ENCODE results near the gene SLC8A1. TPM values are rescaled to one million over a fixed set of nuclear protein-coding genes. Genes with fewer than 3 reads are reported as not detected.

Gene SLC8A1
- total RNA-seq, 2 donors from 2014 or later: 0.66 to 7.8 TPM

GRCh38 chr2:40406485-40407289, 45.2 kb downstream of the SLC8A1 start:
- no peaks in the 10 kb centered on the region for H3K36me3 ChIP-seq (replicated peaks in 1 of 2; ENCODE audit: insufficient read depth in 1 of 2, low read depth in 2 of 2)
- no peak for TF ChIP-seq POLR2A (IDR thresholded peaks at IDR 0.05)
- H3K9me3 ChIP-seq: no peaks in the 10 kb centered on the region
- no peaks in the 10 kb centered on the region for H3K4me1 ChIP-seq
- no peaks in the 10 kb centered on the region for H3K27me3 ChIP-seq
- no peak overlapping the region for H3K27ac ChIP-seq
- intact Hi-C loops (cut with DNase I): no loop called here
- WGBS, 2 donors: 69 to 71% methylated on average over 7 to 8 of the region's 8 CpGs
- ATAC-seq: no peak
- no peak for DNase-seq
- no peak overlapping the region for H3K4me3 ChIP-seq

- ATAC-seq: no peak
- no peak overlapping the region for H3K27ac ChIP-seq
Observed at GRCh38 chr2:40405465-40405864, 46.4 kb downstream of the SLC8A1 start.

GRCh38 chr2:40404517-40404916, 47.4 kb downstream of the SLC8A1 start:
- WGBS, 2 donors: 71 to 87% methylated on average over 4 of the region's 4 CpGs
- H3K27me3 ChIP-seq: no peaks in the 10 kb centered on the region
- no peak for ATAC-seq
- no peak overlapping the region for H3K27ac ChIP-seq
- H3K36me3 ChIP-seq (replicated peaks in 1 of 2; ENCODE audit: insufficient read depth in 1 of 2, low read depth in 2 of 2): no peaks in the 10 kb centered on the region
- intact Hi-C loops (cut with DNase I): no loop called here
- H3K4me3 ChIP-seq: no peak overlapping the region
- H3K4me1 ChIP-seq: no peaks in the 10 kb centered on the region
- no peaks in the 10 kb centered on the region for H3K9me3 ChIP-seq
- no peak for DNase-seq
- no peak for TF ChIP-seq POLR2A (IDR thresholded peaks at IDR 0.05)

More at GRCh38 chr2:40405465-40405864, 46.4 kb downstream of the SLC8A1 start:
- no peak for TF ChIP-seq CTCF (IDR thresholded peaks at IDR 0.05)
- TF ChIP-seq POLR2A (IDR thresholded peaks at IDR 0.05): no peak
- DNase-seq: no peak
- H3K27me3 ChIP-seq: no peaks in the 10 kb centered on the region
- no peaks in the 10 kb centered on the region for H3K36me3 ChIP-seq (replicated peaks in 1 of 2; ENCODE audit: insufficient read depth in 1 of 2, low read depth in 2 of 2)
- no peaks in the 10 kb centered on the region for H3K4me1 ChIP-seq
- H3K4me3 ChIP-seq: no peak overlapping the region
- intact Hi-C loops (cut with DNase I): no loop called here
- WGBS, 2 donors: 83% methylated on average over 3 of the region's 3 CpGs
- no peaks in the 10 kb centered on the region for H3K9me3 ChIP-seq

GRCh38 chr2:40403233-40403836, 48.6 kb downstream of the SLC8A1 start:
- TF ChIP-seq POLR2A (IDR thresholded peaks at IDR 0.05) (no peak), CTCF (IDR thresholded peaks at IDR 0.05) (no peak)
- no peak overlapping the region for H3K4me3 ChIP-seq
- no peak overlapping the region for H3K27ac ChIP-seq
- DNase-seq (no peak), ATAC-seq (no peak)
- intact Hi-C loops (cut with DNase I): no loop called here
- no peaks in the 10 kb centered on the region for H3K27me3 ChIP-seq
- H3K36me3 ChIP-seq (replicated peaks in 1 of 2; ENCODE audit: insufficient read depth in 1 of 2, low read depth in 2 of 2): no peaks in the 10 kb centered on the region
- no peaks in the 10 kb centered on the region for H3K9me3 ChIP-seq
- no peaks in the 10 kb centered on the region for H3K4me1 ChIP-seq
- 52 to 60% methylated on average over 4 of the region's 4 CpGs for WGBS, 2 donors

GRCh38 chr2:40401896-40402295, 50.0 kb downstream of the SLC8A1 start:
- ATAC-seq (no peak), DNase-seq (no peak)
- no peak for TF ChIP-seq POLR2A (IDR thresholded peaks at IDR 0.05)
- TF ChIP-seq CTCF (IDR thresholded peaks at IDR 0.05): no peak
- H3K4me1 ChIP-seq: no peaks in the 10 kb centered on the region
- intact Hi-C loops (cut with DNase I): no loop called here
- H3K27ac ChIP-seq: no peak overlapping the region
- H3K27me3 ChIP-seq: no peaks in the 10 kb centered on the region
- WGBS, 2 donors: 84 to 86% methylated on average over 3 of the region's 3 CpGs
- no peaks in the 10 kb centered on the region for H3K9me3 ChIP-seq
- no peak overlapping the region for H3K4me3 ChIP-seq
- H3K36me3 ChIP-seq (replicated peaks in 1 of 2; ENCODE audit: insufficient read depth in 1 of 2, low read depth in 2 of 2): no peaks in the 10 kb centered on the region
